CD4-positive, alpha-beta T cell treated with Interleukin-12 subunit alpha and Interleukin-12 subunit beta, for 1 hour (primary cell): ENCODE measurements around the gene RPH3AL.

ENCODE experiments used
- DNase-seq: peaks from one replicate; pipeline ENCODE4 v3.0.0-alpha.2; 2020

The RPH3AL gene

DNA sequence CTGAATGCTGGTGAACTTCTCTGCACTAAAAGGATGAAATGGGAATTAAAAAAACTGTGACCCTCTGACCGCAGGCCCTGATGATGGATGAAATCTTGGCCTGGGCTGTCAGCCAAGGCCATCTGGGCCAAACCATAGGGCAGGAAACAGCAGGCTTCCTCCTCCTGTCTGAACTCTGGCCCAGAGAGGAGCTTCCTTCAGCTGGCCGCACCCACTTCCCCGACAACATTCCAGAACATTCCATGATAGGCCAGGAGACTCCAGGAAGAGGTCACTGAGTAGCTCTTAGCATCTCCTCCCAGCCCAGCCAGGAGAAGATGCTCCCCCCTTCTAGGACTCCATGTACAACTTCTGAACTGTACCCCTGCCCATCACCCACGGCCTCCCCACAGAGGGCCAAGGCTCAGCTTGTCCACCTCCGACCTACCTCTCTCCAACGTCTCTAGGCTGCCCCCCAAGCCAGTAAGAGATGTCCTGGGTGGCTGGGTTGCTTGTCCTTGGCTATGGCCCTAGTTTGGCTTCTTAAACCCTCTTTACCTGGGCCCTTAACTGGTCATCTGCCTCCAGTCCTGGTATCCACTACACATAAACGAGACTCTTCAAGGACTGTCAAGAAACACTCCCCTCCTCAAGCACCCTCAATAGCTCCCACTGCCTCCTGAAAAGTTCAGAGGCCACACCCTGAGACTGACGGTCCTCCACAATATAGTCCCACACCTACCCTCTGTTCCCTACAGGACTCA lies 1.7 kb downstream of the RPH3AL start:
- DNase-seq = no peak

DNA sequence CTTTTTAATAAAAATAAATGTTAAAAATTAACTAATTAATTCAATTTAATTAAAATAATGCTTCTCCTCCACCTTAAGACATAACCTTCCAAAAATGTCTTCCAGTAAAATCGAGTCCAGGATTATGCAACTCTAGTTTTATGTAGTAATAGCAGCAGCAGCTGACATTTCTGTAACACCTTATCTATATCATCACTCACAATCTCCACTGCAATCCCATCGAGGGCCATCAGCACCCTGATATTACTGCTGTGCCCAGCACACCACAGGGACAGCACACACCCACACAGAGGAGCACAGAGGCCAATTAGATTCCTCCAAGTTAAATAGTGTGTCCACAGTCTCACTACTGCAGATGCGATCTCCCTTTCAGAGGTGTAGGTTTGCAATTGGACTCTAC lies 2.9 kb downstream of the RPH3AL start:
- no peak for DNase-seq

DNA sequence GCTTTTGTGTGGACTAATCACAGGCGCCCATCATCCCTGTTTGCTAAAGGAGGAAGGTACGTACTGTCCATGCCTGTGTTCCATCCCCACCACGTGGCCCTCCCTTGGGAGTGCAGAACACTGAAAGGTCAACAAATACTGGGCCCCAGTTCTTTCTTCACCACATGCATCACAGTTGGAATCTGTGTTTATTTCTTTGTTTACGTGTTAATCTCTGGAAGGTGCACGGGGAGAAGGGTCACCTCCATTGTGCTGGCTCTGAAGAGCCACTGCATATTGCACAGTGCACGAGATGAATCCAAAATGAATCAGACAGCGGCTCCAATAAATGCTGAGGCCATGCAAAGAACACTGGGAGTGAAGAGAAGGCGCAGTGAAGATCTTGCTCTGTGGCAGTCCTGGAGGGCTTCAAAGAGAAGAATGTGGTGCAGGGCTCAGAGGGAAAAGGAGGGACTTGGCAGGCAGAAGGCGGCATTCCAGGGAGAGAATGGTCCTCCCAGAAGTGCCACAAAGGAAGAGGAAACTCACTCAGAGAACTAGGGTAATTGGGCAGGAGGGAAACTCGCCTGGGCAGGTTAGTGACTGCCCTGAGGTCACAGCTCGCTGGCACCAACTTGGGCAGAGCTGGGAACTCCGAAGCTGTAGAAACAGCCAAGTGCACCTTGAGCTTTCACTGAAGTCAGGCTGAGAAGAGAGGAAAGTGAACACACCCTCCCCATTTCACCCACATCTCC lies 3.7 kb downstream of the RPH3AL start:
- DNase-seq = no peak

DNA sequence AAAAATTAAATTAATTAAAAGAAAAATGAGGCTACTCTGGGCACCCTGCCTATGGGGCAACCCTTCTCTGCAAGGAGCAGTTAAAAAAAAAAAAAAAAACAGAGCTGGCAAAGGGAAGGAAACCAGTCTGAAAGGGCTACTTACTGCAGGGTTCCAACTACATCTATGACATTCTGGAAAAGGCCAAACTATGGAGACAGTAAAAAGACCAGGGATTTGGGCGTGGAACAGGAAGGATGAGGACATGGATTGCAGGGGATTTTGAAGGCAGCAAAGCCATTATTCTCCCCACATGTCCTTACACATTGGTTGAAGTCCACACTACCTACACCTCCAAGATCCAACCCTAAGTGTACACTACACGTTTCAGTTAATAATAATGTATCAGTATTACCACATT lies 4.6 kb downstream of the RPH3AL start:
- DNase-seq = no peak

DNA sequence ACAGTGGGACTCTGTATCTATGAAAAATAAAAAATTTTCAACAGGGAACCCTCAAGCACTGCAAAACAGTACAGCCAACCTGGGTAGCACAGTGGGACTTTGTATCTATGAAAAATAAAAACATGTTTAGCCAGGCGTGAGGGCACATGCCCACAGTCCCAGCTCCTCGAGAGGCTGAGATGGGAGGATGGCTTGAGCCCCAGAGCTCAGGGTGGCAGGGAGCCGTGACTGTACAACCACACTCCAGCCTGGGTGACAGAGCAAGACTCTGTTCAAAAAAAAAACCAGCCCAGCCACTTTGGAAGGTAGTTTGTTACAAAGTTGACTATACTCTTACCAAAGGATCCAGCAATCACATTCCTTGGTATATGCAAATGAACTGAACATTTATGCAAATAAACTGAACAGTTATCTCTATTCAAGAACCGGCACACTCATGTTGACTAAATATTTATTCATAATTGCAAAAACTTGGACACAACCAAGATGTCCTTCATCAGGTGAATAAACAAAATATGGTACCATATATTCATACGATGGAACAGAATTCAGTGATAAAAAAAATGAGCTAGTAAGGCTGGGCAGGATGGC lies 5.2 kb downstream of the RPH3AL start:
- no peak for DNase-seq

DNA sequence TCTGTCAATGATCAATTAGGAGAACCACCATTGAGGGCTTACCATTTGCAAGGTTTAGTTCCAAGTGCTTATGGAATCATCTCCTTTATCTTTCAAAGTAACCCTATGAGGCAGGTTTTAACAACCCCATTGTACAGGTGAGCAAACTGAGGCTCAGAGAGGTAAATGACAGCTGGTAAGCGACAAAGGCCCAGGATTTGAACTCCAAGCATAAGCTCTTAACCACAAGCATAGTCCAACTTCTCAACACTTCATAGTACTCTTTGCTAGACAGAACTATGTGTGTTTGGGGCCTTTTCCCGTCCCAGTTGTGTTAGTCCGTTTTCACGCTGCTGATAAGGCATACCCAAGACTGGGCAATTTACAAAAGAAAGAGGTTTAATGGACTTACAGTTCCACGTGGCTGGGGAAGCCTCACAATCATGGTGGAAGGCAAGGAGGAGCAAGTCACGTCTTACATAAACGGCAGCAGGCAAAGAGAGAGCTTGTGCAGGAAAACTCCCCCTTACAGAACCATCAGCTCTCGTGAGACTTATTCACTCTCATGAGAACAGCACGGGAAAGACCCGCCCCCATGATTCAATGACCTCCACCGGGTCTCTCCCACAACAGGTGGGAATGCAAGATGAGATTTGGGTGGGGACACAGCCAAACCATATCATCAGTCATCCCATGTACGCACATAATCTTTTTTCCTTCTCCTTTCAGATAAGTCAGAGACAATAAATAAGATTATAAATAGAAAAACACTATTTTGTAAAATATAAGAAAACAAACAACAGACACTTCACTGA lies 6.4 kb downstream of the RPH3AL start:
- no peak for DNase-seq

DNA sequence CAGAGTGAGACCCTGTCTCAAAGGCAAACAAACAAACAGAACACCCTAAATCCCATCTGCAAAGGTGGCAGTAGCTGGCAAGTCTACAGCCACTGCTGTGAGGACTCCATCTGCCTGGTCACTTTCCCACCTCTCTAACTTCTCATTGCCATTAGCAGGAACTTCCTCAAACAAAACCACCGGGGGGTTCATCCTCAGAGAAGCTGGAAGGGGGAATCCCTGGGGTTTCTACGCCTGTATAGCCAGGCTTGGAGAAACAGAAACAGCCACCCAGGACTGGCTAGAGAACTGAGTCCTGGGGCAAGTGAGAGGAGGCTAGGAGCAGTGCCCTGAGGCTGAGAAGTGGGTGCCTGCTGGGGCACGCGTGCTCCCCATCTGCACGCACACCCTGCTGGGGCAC lies 7.3 kb downstream of the RPH3AL start:
- no peak for DNase-seq

DNA sequence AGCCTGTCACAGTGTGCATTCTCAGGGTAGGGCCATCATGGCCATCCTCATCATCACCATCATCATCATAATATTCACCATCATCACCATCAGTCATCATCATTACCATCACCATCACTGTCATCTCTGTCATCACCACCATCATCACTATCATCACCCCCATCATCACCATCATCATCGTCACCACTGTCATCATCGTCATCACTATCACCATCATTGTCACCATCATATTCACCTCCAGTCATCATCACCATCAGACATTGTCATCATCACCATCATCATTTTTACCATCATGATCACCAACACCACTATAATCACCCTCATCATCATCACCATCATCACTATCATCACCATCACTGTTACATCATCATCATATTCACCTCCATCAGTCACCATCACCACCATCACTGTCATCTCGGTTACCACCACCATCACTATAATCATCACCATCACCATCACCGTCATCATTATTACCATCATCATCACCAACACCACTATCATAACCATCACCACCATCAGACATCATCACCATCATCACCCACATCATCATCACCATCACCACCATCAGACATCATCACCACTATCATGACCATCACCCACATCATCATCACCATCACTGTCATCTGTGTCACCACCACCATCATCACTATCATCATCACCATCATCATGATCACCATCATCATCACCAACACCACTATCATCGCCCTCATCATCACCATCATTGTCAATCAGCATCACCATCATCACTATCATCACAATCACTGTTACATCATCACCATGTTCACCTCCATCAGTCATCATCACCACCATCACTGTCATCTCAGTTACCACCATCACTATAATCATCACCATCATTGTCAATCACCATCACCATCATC lies 8.5 kb downstream of the RPH3AL start:
- DNase-seq = no peak

DNA sequence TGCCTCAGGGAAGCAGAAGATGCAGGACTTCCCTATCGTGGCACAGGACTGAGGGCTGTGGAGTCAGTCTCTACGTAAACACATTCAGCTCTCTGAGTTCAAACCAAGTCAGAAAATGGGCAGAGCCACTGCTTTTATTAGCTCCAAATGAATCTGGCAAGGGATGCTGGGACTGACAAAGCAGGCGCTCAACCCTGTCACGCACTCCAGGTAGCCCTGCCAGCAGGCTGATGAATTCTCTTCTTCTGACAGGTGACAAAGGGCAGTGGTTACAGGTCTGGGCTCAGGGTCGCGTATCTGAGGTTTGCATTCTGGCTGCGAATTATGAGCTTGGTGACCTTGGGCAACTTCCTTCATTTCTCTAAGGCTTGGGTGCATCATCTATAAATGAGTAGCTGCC lies 9.4 kb downstream of the RPH3AL start:
- no peak for DNase-seq

DNA sequence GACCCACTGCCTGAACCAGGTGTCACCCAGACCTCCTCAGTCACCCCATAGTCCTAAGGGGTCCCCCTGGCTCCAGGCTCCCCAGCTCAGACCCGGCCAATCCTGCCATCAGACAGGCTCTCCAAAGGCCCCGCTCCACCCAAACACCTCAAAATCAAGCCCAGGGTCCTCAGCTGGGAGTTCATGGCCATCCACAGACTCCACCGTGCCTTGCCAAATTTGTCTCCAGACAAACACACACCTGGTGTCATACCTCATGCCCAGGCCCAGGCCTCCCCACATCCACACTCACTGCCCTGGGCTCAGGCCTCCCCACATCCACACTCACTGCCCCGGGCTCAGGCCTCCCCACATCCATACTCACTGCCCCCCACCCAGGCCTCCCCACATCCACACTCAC lies 12.5 kb downstream of the RPH3AL start:
- no peak for DNase-seq

DNA sequence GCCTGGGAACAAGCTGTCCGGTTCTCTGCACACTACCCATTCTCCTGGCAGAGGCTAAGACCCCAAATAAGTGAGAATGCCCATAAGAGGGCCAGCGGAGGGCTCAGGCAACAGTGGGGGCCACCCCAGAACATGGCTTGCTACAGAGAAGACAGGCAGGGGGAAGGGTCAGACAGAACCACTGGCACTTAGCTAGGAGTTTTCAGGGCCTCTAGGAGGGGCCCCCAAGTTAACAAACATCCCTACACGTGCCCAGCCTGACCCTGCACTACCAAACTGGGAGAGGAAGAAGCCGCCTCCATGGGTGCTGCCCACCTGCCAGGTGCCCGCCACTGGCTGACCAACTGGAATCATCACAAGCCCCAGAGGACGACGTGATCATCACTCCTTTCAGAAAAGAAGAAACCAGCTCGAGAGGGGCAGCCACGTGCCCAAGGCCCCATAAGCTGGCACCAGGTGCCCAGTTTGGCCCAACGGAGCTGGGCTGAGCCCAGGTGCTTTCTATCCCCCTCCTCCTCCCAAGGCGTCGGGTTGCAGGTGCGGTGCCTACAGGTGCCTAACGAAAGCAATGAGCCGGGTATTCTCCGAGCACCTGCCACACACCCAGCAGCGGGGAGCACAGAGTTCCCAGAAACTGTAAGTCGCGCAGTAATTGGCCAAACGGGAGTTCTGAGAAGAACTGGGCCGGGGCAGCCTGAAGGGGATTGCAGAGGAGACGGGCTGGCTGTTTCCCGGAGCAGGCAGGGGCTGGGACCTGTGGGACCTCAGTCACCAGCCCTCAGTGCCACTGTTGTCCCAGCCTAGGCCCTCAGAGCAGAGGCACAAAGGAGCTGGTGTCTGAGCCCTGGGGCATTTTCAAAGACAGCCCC lies 13.2 kb downstream of the RPH3AL start:
- DNase-seq = no peak

DNA sequence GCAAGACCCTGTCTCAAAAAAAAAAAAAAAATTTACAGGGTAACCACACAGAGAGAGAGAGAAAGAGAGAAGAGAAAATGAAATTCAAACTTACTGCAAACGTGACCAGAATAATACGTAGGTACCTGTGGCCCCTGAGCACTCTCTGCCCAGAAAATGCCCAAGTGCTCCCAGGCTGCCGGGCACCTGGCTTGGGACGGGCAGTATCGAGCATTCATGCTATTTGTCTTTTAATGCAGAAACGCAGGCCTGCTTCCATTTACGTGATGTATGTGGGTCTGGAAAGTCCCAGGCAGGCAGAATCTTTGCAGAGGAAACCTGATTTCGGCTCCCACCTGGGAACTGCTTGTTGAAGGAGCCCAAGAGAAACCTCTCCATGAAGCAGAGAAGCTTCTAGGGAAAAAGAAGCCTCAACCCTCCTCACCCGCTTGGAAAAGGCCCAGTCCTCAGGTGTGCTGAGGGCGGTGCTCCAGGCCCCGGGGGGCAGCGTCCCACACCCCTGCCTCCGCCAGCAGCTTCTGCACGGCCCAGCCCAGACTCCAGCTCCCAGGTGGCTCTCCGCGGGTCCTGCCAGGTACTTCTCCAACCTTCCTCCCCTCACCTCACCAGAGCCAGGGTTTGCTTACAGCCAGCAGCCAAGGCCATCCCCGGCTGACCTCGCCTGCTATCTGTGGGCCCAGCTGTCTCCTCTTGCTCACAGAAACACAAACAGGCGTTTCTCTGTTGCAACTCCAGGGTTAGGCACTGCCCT lies 14.0 kb downstream of the RPH3AL start:
- no peak for DNase-seq

DNA sequence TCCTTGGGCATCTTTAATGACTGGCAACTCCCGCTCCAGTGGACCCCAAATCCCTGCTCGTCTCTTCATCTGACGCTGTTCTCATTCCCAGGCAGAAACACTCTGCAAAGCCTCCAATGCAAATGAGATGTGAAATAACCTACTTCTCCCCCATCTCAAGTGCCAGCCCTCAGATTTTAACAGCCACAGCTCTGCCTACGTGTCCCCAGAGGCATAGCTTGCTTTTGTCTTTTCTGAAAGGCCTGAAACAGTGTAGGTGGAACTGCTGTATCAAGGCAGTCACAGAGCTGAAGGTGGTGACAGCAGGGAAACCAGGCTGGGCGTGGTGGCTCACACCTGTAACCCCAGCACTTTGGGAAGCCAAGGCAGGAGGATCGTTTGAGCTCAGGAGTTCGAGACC lies 14.7 kb downstream of the RPH3AL start:
- DNase-seq = no peak

DNA sequence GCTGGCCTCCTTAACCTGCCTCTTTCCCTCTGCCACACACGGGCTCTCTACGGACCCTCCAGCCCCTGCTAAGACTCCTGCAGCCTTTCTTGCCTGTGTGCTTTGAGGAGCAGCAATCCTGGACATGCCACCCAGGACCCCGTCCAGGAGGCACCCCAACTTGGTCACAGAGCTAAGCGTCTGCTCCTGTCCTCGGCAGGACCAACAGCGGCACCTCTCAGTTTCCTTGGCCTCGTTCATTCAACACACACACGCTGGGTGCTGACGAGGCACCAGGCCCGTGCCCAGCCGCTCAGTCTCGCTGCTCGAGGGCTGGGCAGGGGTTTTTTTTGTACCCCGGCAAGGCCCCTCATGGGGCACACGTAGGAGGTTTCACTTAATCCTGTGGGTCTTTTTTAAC lies 15.2 kb downstream of the RPH3AL start:
- DNase-seq = no peak

DNA sequence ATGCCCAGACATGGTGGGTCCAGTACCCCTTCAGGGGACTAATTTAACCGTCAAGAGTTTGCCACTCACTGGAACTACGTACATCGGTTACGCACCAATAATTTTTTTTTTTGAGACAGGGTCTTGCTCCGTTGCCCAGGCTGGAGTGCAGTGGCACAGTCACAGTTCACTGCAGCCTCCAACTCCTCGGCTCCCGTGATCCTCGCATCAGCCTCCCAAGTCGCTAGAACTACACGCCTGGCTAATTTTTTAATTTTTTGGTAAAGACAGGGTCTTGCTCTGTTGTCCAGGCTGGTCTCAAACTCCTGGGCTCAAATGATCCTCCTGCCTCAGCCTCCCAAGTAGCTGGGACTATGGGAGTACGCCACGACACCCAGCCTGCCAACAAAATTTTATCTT lies 15.6 kb downstream of the RPH3AL start:
- DNase-seq = no peak

DNA sequence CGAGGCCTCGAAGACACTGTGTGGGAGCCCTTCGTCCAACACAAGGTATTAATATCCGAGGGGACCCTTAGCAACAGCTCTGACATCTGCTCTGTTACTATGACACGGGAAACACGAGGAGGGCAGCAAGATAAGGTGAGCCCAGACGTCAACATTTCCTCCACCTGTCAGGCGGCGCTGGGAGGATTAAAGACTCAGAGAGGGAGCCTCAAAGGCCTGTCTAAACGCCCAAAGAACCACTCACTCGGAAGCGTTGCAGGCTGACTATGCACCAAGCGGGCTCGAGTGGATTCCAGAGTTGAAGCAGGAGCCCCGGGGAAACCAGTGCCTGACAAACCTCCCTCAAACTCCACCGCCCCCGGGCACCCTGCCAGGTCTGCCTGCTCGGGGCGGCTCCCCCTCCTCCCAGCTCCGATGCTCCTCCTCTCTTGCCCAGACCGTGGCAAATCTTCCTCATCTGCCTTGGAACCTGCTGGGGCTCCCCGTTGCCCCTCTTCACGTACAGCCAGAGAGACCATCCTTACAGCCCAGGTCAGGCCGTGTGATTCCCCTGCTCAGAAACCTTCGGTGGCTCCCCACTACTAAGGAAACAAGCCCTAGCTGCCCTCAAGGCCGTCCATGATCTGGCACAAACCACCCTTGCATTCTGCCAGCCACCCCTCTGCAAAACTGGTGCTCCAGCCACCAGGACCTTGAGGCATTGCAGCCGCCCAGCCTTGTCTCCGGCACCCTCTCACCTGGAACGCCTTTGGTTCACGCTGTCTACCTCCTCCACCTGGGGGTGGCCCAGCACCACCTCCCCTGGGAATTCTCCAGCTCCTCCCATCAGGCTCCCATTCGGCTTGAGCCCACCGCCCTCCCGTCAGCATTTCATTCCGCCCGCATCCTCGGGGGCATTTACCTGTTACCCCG lies 16.2 kb downstream of the RPH3AL start:
- peak; percentile 28 for DNase-seq

DNA sequence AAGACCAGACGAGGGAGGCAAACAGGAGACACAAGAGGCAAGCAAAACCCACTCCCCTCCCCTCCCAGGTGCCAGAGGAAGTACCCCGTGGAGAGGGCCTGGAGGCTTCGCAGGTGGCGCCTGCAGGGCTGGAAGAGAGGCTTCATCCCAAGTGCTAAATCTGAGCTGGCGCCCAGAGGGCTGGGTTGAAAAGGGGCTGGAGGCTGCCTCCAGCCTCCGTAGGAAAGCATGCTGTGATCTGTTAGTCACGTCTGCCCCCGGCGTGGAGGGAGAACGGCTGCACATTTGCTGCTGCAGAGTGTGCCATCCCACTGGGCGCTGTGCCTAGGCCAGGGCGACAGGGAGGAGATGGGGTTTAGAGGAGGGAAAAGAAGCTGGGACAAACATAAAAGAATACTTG lies 16.9 kb downstream of the RPH3AL start:
- DNase-seq = no peak

DNA sequence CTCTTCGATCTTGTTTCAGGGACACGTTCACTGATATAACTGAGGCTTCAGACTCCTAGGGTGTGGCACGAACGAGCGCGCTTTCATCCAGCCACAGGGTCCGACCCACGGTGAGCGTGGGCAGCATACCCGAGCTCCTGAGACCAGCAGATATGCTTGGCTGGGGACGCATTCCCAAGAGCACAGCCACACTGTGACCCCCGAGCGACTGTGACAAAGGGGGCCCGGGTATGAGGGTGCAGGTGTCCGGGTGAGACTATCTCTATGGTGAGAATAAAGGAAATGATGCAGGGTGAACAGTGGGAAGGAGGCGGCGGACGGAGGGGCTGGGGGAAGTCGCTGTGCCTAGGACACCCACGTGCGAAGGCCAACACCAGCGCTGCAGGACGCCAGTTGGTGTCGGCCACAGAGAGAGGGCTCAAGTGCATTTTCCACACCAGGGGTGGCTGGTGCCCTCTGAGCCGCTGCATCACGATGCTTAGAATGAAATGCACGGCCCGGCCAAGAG lies 17.6 kb downstream of the RPH3AL start:
- DNase-seq = no peak
